ENCODE measurements around the gene GALNT2. TPM values are rescaled to one million over a fixed set of nuclear protein-coding genes. Genes with fewer than 3 reads are reported as not detected.

The GALNT2 gene
- total and polyA plus RNA-seq, 2 donors (not counting 1 experiment from before 2014, with no cell fraction given) = 19.0 to 184 TPM

DNA sequence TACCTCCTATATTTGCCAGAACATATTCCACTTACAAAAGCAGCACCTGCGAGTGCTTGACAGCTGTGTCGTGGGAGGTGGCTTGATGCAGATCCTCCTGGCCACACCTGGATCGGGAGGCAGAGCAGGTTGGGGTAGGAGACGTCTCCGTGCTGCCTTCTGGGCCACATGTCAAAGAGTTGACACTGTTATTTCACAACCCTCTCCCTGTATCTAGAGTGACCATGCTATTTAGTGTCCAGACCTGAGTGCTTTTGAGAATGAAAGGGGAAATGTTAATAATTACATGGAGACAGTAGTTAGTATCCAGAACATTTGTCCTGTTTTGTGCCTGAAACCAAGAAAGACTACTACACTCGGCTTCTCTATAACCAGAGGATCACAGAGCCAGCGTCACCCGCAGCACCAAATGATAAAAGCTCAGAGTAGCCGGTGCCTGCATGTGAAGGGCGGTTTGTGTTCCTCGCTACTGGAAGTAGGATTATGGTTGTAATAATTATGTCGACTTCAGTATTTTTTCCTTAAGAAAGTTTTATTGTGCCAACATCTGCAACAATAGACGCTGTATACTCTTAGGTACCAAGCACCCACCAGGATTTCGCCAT is 77.1 kb downstream of the GALNT2 start:
- ChIA-PET CTCF (no interaction called here), POLR2A (no interaction called here)
- Histone ChIP-seq H3K27ac (ENCODE audit: low read length in 2 of 2) (no peak overlapping the region), H3K4me2 (replicated peaks; ENCODE audit: low read depth, low read length, poor library complexity, severe bottlenecking) (no peak overlapping the region), H3K4me3 (ENCODE audit: control extremely low read depth in 1 of 5, extremely low read depth in 1 of 5, insufficient read depth in 1 of 5, low read depth in 2 of 5, low read length in 4 of 5) (no peak overlapping the region), H3K79me2 (ENCODE audit: control insufficient read depth, insufficient read depth, low read length) (peaks cover 76% of the 10 kb centered on the region), H3K9me3 (ENCODE audit: control extremely low read depth in 1 of 3, control insufficient read depth in 2 of 3, insufficient read depth in 1 of 3, low read length in 2 of 3) (no peaks in the 10 kb centered on the region), H3K4me1 (ENCODE audit: control insufficient read depth in 2 of 2, insufficient read depth in 2 of 2, low read length in 2 of 2) (peaks cover 46 to 51% of the 10 kb centered on the region in 2 donors), H4K20me1 (ENCODE audit: control insufficient read depth, insufficient read depth, low read length, poor library complexity, severe bottlenecking) (no peaks in the 10 kb centered on the region), H3K27me3 (replicated peaks in 1 of 4; ENCODE audit: control extremely low read depth in 1 of 4, control insufficient read depth in 3 of 4, insufficient read depth in 4 of 4, low read length in 3 of 4) (no peaks in the 10 kb centered on the region), H3K36me3 (replicated peaks in 1 of 2; ENCODE audit: control extremely low read depth in 1 of 2, control insufficient read depth in 1 of 2, extremely low read depth in 1 of 2, insufficient read depth in 2 of 2, low read length in 1 of 2) (no peaks in the 10 kb centered on the region), H3K9ac (ENCODE audit: low read length) (no peak overlapping the region), H2AFZ (ENCODE audit: insufficient read depth, low read depth, low read length, poor library complexity, severe bottlenecking) (no peak overlapping the region)
- Mint-ChIP-seq H3K27ac (peak overlapping the region; percentile 98), H3K9me3 (ENCODE audit: insufficient read depth) (no peaks in the 10 kb centered on the region), H3K27me3 (no peaks in the 10 kb centered on the region), H3K4me1 (peaks cover 74% of the 10 kb centered on the region), H3K4me3 (peak overlapping the region; percentile 57)
- intact Hi-C loops (cut with micrococcal nuclease) = no loop called here
- 100% methylated on average over 2 of the region's 14 CpGs for WGBS (ENCODE audit: insufficient coverage)
- ATAC-seq (ENCODE audit: low read depth) = no peak
- TF ChIP-seq, protein P1, sequence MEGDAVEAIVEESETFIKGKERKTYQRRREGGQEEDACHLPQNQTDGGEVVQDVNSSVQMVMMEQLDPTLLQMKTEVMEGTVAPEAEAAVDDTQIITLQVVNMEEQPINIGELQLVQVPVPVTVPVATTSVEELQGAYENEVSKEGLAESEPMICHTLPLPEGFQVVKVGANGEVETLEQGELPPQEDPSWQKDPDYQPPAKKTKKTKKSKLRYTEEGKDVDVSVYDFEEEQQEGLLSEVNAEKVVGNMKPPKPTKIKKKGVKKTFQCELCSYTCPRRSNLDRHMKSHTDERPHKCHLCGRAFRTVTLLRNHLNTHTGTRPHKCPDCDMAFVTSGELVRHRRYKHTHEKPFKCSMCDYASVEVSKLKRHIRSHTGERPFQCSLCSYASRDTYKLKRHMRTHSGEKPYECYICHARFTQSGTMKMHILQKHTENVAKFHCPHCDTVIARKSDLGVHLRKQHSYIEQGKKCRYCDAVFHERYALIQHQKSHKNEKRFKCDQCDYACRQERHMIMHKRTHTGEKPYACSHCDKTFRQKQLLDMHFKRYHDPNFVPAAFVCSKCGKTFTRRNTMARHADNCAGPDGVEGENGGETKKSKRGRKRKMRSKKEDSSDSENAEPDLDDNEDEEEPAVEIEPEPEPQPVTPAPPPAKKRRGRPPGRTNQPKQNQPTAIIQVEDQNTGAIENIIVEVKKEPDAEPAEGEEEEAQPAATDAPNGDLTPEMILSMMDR (IDR thresholded peaks at IDR 0.05) = no peak
- no peak for TF ChIP-seq EZH2 (IDR thresholded peaks at IDR 0.05; ENCODE audit: borderline replicate concordance, insufficient read depth, low read depth, low read length, poor library complexity, severe bottlenecking)
- DNase-seq = no peak

DNA sequence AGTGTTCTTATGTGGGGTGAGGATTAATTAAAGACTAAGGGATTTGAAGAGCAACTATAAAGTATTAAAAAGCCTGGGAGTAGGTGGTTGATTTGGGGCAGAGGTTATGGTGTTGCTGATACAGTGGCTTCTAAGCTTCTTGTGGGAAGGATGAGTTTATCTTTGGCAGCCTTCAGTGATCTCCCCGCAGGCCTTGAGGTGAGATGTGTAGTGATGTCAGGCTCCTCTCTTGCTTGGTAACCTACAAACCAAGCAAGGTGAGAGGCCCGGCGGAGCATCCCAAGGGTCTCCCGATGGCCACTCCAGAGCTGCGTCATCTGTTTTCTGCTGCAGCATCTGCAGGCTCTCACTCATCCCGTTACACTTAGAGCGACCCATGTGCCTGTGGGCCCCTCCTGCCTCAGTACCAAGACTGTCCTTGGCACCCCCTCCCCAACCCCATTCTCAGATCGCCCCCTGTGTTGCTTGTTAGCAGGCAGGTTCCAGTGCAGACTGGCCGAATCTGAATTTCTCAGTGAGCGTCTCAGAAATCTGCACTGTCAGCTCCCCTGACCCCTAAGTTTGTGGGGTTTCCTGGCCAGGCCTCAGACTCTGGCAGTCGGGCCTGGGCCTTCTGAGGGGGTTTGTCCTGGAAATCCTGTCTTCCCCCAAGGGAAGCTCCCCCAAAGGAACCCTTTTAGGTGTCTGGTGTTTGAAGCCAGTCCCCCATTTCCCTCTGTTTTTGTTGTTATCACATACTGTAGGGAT is 77.9 kb downstream of the GALNT2 start:
- intact Hi-C loops (cut with micrococcal nuclease) = loop anchor here (5.0 kb wide), 1 partner anchor 33 kb away; no protein-coding TSS in a partner anchor
- WGBS (ENCODE audit: insufficient coverage) = 88% methylated on average over 10 of the region's 11 CpGs
- Histone ChIP-seq H4K20me1 (ENCODE audit: control insufficient read depth, insufficient read depth, low read length, poor library complexity, severe bottlenecking) (no peaks in the 10 kb centered on the region), H3K9ac (ENCODE audit: low read length) (peak overlapping the region; percentile 70), H3K9me3 (ENCODE audit: control extremely low read depth in 1 of 3, control insufficient read depth in 2 of 3, insufficient read depth in 1 of 3, low read length in 2 of 3) (no peaks in the 10 kb centered on the region), H3K36me3 (replicated peaks in 1 of 2; ENCODE audit: control extremely low read depth in 1 of 2, control insufficient read depth in 1 of 2, extremely low read depth in 1 of 2, insufficient read depth in 2 of 2, low read length in 1 of 2) (no peaks in the 10 kb centered on the region), H3K4me3 (ENCODE audit: control extremely low read depth in 1 of 5, extremely low read depth in 1 of 5, insufficient read depth in 1 of 5, low read depth in 2 of 5, low read length in 4 of 5) (peak overlapping the region in 1 of 5 experiments; percentile 62), H3K27me3 (replicated peaks in 1 of 4; ENCODE audit: control extremely low read depth in 1 of 4, control insufficient read depth in 3 of 4, insufficient read depth in 4 of 4, low read length in 3 of 4) (no peaks in the 10 kb centered on the region), H3K79me2 (ENCODE audit: control insufficient read depth, insufficient read depth, low read length) (peaks cover 68% of the 10 kb centered on the region), H3K4me1 (ENCODE audit: control insufficient read depth in 2 of 2, insufficient read depth in 2 of 2, low read length in 2 of 2) (peaks cover 55 to 59% of the 10 kb centered on the region in 2 donors), H3K4me2 (replicated peaks; ENCODE audit: low read depth, low read length, poor library complexity, severe bottlenecking) (peak overlapping the region; percentile 79), H3K27ac (ENCODE audit: low read length in 2 of 2) (peak overlapping the region; percentile 78 to 94), H2AFZ (ENCODE audit: insufficient read depth, low read depth, low read length, poor library complexity, severe bottlenecking) (peak overlapping the region; percentile 75)
- ATAC-seq (ENCODE audit: low read depth) = no peak
- Mint-ChIP-seq H3K27me3 (no peaks in the 10 kb centered on the region), H3K4me3 (peak overlapping the region; percentile 91), H3K9me3 (ENCODE audit: insufficient read depth) (no peaks in the 10 kb centered on the region), H3K4me1 (peaks cover 82% of the 10 kb centered on the region), H3K27ac (peak overlapping the region; percentile 98)
- no peak for DNase-seq
- TF ChIP-seq EZH2 (IDR thresholded peaks at IDR 0.05; ENCODE audit: borderline replicate concordance, insufficient read depth, low read depth, low read length, poor library complexity, severe bottlenecking) = no peak
- TF ChIP-seq, protein P1 (IDR thresholded peaks at IDR 0.05) = no peak
- ChIA-PET POLR2A (no interaction called here), CTCF (interaction anchor here (0.6 to 1.4 kb wide), 2 partner anchors 15 to 184 kb away, joined by 3 to 4 read pairs; no protein-coding TSS in a partner anchor)
